ENCODE data around the gene ELOVL5. TPM values are rescaled to one million over a fixed set of nuclear protein-coding genes. Genes with fewer than 3 reads are reported as not detected.

The ELOVL5 gene
- total and polyA plus RNA-seq, 2 experiments from 2014 or later = 83.3 to 180 TPM

- Histone ChIP-seq H3K27me3 (ENCODE audit: insufficient read depth) (no peaks in the 10 kb centered on the region), H3K4me1 (ENCODE audit: insufficient read depth) (peaks cover 30% of the 10 kb centered on the region), H3K4me2 (no peak overlapping the region), H2AFZ (no peak overlapping the region), H3F3A (replicated peaks; ENCODE audit: low read depth) (no peaks in the 10 kb centered on the region), H3K4me3 (no peak overlapping the region), H3K9me2 (ENCODE audit: insufficient read depth) (no peaks in the 10 kb centered on the region), H4K20me1 (replicated peaks; ENCODE audit: insufficient read depth) (peaks cover 36% of the 10 kb centered on the region), H3K27ac (ENCODE audit: low read depth) (no peak overlapping the region), H3K36me3 (ENCODE audit: insufficient read depth) (no peaks in the 10 kb centered on the region), H3K79me2 (replicated peaks; ENCODE audit: insufficient read depth) (peaks cover 88% of the 10 kb centered on the region)
- Mint-ChIP-seq H3K27me3 (ENCODE audit: insufficient read depth, low read depth, poor library complexity) (peaks cover 5% of the 10 kb centered on the region), H3K4me1 (peaks cover 50% of the 10 kb centered on the region), H3K36me3 (ENCODE audit: low read depth) (peaks cover 15% of the 10 kb centered on the region; the same call in 2 of the 3 replicates), H3K9me3 (peaks cover 7% of the 10 kb centered on the region; the same call in 2 of the 3 replicates), H3K27ac (no peak overlapping the region), H3K4me3 (no peak overlapping the region)
- ATAC-seq (no peak; the same call in 2 of the 3 replicates), DNase-seq (ENCODE audit: low spot score) (no peak)
- TF ChIP-seq NANOG (IDR thresholded peaks at IDR 0.05; ENCODE audit: borderline replicate concordance) = no peak
- TF ChIP-seq, protein P1, sequence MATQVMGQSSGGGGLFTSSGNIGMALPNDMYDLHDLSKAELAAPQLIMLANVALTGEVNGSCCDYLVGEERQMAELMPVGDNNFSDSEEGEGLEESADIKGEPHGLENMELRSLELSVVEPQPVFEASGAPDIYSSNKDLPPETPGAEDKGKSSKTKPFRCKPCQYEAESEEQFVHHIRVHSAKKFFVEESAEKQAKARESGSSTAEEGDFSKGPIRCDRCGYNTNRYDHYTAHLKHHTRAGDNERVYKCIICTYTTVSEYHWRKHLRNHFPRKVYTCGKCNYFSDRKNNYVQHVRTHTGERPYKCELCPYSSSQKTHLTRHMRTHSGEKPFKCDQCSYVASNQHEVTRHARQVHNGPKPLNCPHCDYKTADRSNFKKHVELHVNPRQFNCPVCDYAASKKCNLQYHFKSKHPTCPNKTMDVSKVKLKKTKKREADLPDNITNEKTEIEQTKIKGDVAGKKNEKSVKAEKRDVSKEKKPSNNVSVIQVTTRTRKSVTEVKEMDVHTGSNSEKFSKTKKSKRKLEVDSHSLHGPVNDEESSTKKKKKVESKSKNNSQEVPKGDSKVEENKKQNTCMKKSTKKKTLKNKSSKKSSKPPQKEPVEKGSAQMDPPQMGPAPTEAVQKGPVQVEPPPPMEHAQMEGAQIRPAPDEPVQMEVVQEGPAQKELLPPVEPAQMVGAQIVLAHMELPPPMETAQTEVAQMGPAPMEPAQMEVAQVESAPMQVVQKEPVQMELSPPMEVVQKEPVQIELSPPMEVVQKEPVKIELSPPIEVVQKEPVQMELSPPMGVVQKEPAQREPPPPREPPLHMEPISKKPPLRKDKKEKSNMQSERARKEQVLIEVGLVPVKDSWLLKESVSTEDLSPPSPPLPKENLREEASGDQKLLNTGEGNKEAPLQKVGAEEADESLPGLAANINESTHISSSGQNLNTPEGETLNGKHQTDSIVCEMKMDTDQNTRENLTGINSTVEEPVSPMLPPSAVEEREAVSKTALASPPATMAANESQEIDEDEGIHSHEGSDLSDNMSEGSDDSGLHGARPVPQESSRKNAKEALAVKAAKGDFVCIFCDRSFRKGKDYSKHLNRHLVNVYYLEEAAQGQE (IDR thresholded peaks at IDR 0.05; ENCODE audit: unreplicated experiment) = no peak
- TF ChIP-seq EZH2 (IDR thresholded peaks at IDR 0.05; ENCODE audit: low read depth, unreplicated experiment) = no peak
- no peak for TF ChIP-seq ZNF114 (CRISPR knock-in tag; IDR thresholded peaks at IDR 0.05)
- TF ChIP-seq STAT1 (IDR thresholded peaks at IDR 0.05; ENCODE audit: unreplicated experiment) = no peak
- no peak for TF ChIP-seq EZH2phosphoT487 (IDR thresholded peaks at IDR 0.05; ENCODE audit: unreplicated experiment)
- TF ChIP-seq CREB1 (CRISPR knock-in tag; IDR thresholded peaks at IDR 0.05; ENCODE audit: low read depth) = no peak
These were observed 47.8 kb downstream of the ELOVL5 start for GRCh38 chr6:53300656-53301551.

GRCh38 chr6:53299331-53300005 is 49.3 kb downstream of the ELOVL5 start:
- no peak for DNase-seq (ENCODE audit: low spot score)
- H3K27ac Mint-ChIP-seq = no peak overlapping the region
- TF ChIP-seq EZH2 (IDR thresholded peaks at IDR 0.05; ENCODE audit: low read depth, unreplicated experiment) (no peak), JUNB (IDR thresholded peaks at IDR 0.05; ENCODE audit: unreplicated experiment) (no peak), ZNF331 (CRISPR knock-in tag; IDR thresholded peaks at IDR 0.05; ENCODE audit: low read depth) (no peak), EZH2phosphoT487 (IDR thresholded peaks at IDR 0.05; ENCODE audit: unreplicated experiment) (no peak), POLR2AphosphoS5 (IDR thresholded peaks at IDR 0.05; ENCODE audit: low read depth) (no peak), STAT1 (IDR thresholded peaks at IDR 0.05; ENCODE audit: unreplicated experiment) (no peak), CTCF (conservative IDR thresholded peaks at IDR 0.05; ENCODE audit: low read depth in 2 of 2) (no peak), CREB1 (CRISPR knock-in tag; IDR thresholded peaks at IDR 0.05; ENCODE audit: low read depth) (no peak), NANOG (IDR thresholded peaks at IDR 0.05; ENCODE audit: borderline replicate concordance) (no peak)
- TF ChIP-seq, protein P1 (IDR thresholded peaks at IDR 0.05; ENCODE audit: unreplicated experiment) = no peak

More at GRCh38 chr6:53299331-53300005, 49.3 kb downstream of the ELOVL5 start:
- Mint-ChIP-seq H3K36me3 (ENCODE audit: low read depth) (peaks cover 6% of the 10 kb centered on the region; the same call in 2 of the 3 replicates), H3K4me3 (no peak overlapping the region), H3K9me3 (peaks cover 4% of the 10 kb centered on the region; the same call in 2 of the 3 replicates), H3K27me3 (ENCODE audit: insufficient read depth, low read depth, poor library complexity) (peaks cover 5% of the 10 kb centered on the region), H3K4me1 (peaks cover 48% of the 10 kb centered on the region)
- Histone ChIP-seq H3K27me3 (ENCODE audit: insufficient read depth) (no peaks in the 10 kb centered on the region), H3K4me3 (no peak overlapping the region), H2AFZ (no peak overlapping the region), H3K27ac (ENCODE audit: low read depth) (no peak overlapping the region), H3K4me2 (no peak overlapping the region), H3K4me1 (ENCODE audit: insufficient read depth) (peaks cover 30% of the 10 kb centered on the region), H4K20me1 (replicated peaks; ENCODE audit: insufficient read depth) (peaks cover 39% of the 10 kb centered on the region), H3K79me2 (replicated peaks; ENCODE audit: insufficient read depth) (peaks cover 95% of the 10 kb centered on the region), H3K36me3 (ENCODE audit: insufficient read depth) (peaks cover 4% of the 10 kb centered on the region; the same call in 1 of the 2 replicates), H3F3A (replicated peaks; ENCODE audit: low read depth) (no peaks in the 10 kb centered on the region), H3K9me2 (ENCODE audit: insufficient read depth) (no peaks in the 10 kb centered on the region)
- no peak for ATAC-seq

All from GM23338 (cell line).